GM18861 (cell line): ENCODE results near the gene PLAGL1.

Experiments
- ATAC-seq: cut with Tn5 transposase; IDR thresholded peaks from one replicate; pipeline ENCODE4 v1.9.1; 2021; ENCODE audit not compliant: unreplicated experiment

The PLAGL1 gene

GRCh38 chr6:143966312-143966711 lies 41.7 kb downstream of the PLAGL1 start:
- ATAC-seq = no peak

- no peak for ATAC-seq
These were observed 42.4 kb downstream of the PLAGL1 start for GRCh38 chr6:143965503-143966171.

- ATAC-seq = no peak
These were observed 43.4 kb downstream of the PLAGL1 start for GRCh38 chr6:143964674-143965081.

GRCh38 chr6:143963158-143963919 lies 44.7 kb downstream of the PLAGL1 start:
- no peak for ATAC-seq

GRCh38 chr6:143961886-143962878 lies 45.9 kb downstream of the PLAGL1 start:
- no peak for ATAC-seq

GRCh38 chr6:143961066-143961465 lies 47.0 kb downstream of the PLAGL1 start:
- ATAC-seq = no peak

GRCh38 chr6:143959927-143960326 lies 48.1 kb downstream of the PLAGL1 start:
- ATAC-seq = no peak

GRCh38 chr6:143958839-143959399 lies 49.1 kb downstream of the PLAGL1 start:
- ATAC-seq = no peak

- ATAC-seq = no peak
These were observed 50.3 kb downstream of the PLAGL1 start for GRCh38 chr6:143957679-143958274.

GRCh38 chr6:143955971-143956370 lies 52.1 kb downstream of the PLAGL1 start:
- no peak for ATAC-seq

- no peak for ATAC-seq
These were observed 54.1 kb downstream of the PLAGL1 start for GRCh38 chr6:143953922-143954321.

- no peak for ATAC-seq
These were observed 54.9 kb downstream of the PLAGL1 start for GRCh38 chr6:143952947-143953701.

GRCh38 chr6:143952060-143952778 lies 55.8 kb downstream of the PLAGL1 start:
- ATAC-seq = no peak

- ATAC-seq = no peak
These were observed 57.2 kb downstream of the PLAGL1 start for GRCh38 chr6:143950875-143951274.

GRCh38 chr6:143949962-143950361 lies 58.1 kb downstream of the PLAGL1 start:
- ATAC-seq = no peak

GRCh38 chr6:143949535-143949934 lies 58.5 kb downstream of the PLAGL1 start:
- no peak for ATAC-seq

GRCh38 chr6:143948208-143948607 lies 59.9 kb downstream of the PLAGL1 start:
- no peak for ATAC-seq

GRCh38 chr6:143941852-143942627 lies 66.0 kb downstream of the PLAGL1 start:
- no peak for ATAC-seq
